K562 (cell line): ENCODE results near the gene STT3B. TPM values are rescaled to one million over a fixed set of nuclear protein-coding genes. Genes with fewer than 3 reads are reported as not detected.

Experiments used
- ATAC-seq: fragments of 200-7000 bp; cut with Tn5 transposase; 3 replicates; pipeline ENCODE4 v1.9.1; 2020; ENCODE audit warnings: moderate library complexity
- BruUV-seq: library from RNA; stranded (reverse); fragments of 400-500 nt; replicated peaks from 2 replicates; lab custom pipeline; 2021; lab: Mats Ljungman, UMichigan
- CTCF ChIA-PET: fragments of 300-600 bp; formaldehyde crosslinking; extraction: SDS; loops from one replicate; lab custom pipeline; 2021; ENCODE audit warnings: low intra/inter-chr PET ratio; lab: Yijun Ruan, JAX
- POLR2A ChIA-PET: fragments of 300-600, 350-650 bp; sonication (Branson Sonifier 250); formaldehyde crosslinking; extraction: SDS; loops from one replicate; lab custom pipeline; 2021; ENCODE audit warnings: antibody characterized with exemption, inconsistent platforms; lab: Yijun Ruan, JAX
- DNase-seq, 4 experiments: peaks; one replicate each; pipeline versions ENCODE4 v3.0.0 to v3.0.0-alpha.2; 2011 to 2018; ENCODE audit warnings: low spot score in 3 of 4, mixed read lengths in 3 of 4; ENCODE audit errors: extremely low read depth in 1 of 4
- FAIRE-seq: peaks from 2 replicates; lab custom pipeline; 2011; peaks lifted over from hg19 to GRCh38; lab: Jason Lieb, UNC
- H2AFZ ChIP-seq: 2 replicates; pipeline ENCODE4 v1.6.0; 2011; ENCODE audit warnings: low read depth, low read length, control low read depth, inconsistent platforms
- H3K27ac ChIP-seq: fragments of 200-600 bp; 3 replicates; pipeline ENCODE4 v1.8.0; 2011; ENCODE audit warnings: low read depth, mild to moderate bottlenecking, control low read depth, inconsistent platforms, low read length, moderate library complexity, mixed read lengths; ENCODE audit errors: extremely low read depth
- H3K27me3 ChIP-seq, 2 experiments: fragments of 300-600 bp in 1 of 2; 2 replicates in 1 of 2; 3 replicates in 1 of 2; pipeline versions ENCODE4 v1.6.0 to v1.8.0; 2011; ENCODE audit warnings: inconsistent platforms in 2 of 2, low read length in 2 of 2, mild to moderate bottlenecking in 1 of 2, mixed read lengths in 1 of 2, moderate library complexity in 1 of 2; ENCODE audit not compliant: control insufficient read depth in 2 of 2, insufficient read depth in 2 of 2
- H3K36me3 ChIP-seq: fragments of 300-600 bp; 3 replicates; pipeline ENCODE4 v1.8.0; 2011; ENCODE audit warnings: mild to moderate bottlenecking, low read length, inconsistent platforms; ENCODE audit not compliant: control insufficient read depth, insufficient read depth
- H3K4me1 ChIP-seq, 2 experiments: fragments of 200-600 bp in 1 of 2; replicated peaks in 1 of 2; 2 replicates in 1 of 2; 3 replicates in 1 of 2; pipeline versions ENCODE4 v1.5.1 to v1.8.0; 2011; ENCODE audit warnings: inconsistent platforms in 2 of 2, low read length in 2 of 2, mild to moderate bottlenecking in 1 of 2, mixed read lengths in 1 of 2, moderate library complexity in 1 of 2; ENCODE audit not compliant: control insufficient read depth in 2 of 2, insufficient read depth in 2 of 2
- H3K4me2 ChIP-seq: 2 replicates; pipeline ENCODE4 v1.6.1; 2011; ENCODE audit warnings: low read length, control low read depth, inconsistent platforms, mixed read lengths; ENCODE audit not compliant: insufficient read depth
- H3K4me3 ChIP-seq: fragments of 200-600 bp; sonication (generic), shearing (Covaris generic); 2 replicates; pipeline ENCODE4 v1.5.1; 2016; ENCODE audit warnings: control low read depth, inconsistent platforms
- H3K79me2 ChIP-seq: fragments of 200-600 bp; 3 replicates; pipeline ENCODE4 v1.8.0; 2011; ENCODE audit warnings: low read length, inconsistent platforms; ENCODE audit not compliant: control insufficient read depth, insufficient read depth
- H3K9ac ChIP-seq, 2 experiments: 2 replicates each; pipeline versions ENCODE4 v1.6.0 to v1.6.1; 2011; ENCODE audit warnings: low read depth in 2 of 2, low read length in 2 of 2, control low read depth in 1 of 2, inconsistent platforms in 1 of 2, mild to moderate bottlenecking in 1 of 2, mixed read lengths in 1 of 2; ENCODE audit not compliant: insufficient read depth in 1 of 2
- H3K9me1 ChIP-seq: one replicate; pipeline ENCODE4 v1.6.0; 2011; ENCODE audit warnings: inconsistent platforms, mild to moderate bottlenecking, low read length, moderate library complexity; ENCODE audit not compliant: control insufficient read depth, insufficient read depth
- H3K9me3 ChIP-seq: replicated peaks from 2 replicates; pipeline ENCODE4 v1.5.1; 2011; ENCODE audit warnings: low read depth, low read length, inconsistent platforms; ENCODE audit not compliant: control insufficient read depth, insufficient read depth
- H4K20me1 ChIP-seq: replicated peaks from 2 replicates; pipeline ENCODE4 v1.6.1; 2011; ENCODE audit warnings: low read length, inconsistent platforms, mixed read lengths; ENCODE audit not compliant: control insufficient read depth, insufficient read depth
- BCL6 ChIP-seq: fragments of 250-450 bp; sonication (Bioruptor Pico); IDR thresholded peaks from 2 replicates; pipeline ENCODE4 v1.4.0; 2020
- CBFA2T2 ChIP-seq: fragments of 450-650 bp; conservative IDR thresholded peaks from 2 replicates; pipeline ENCODE4 v1.6.1; 2017; ENCODE audit warnings: mild to moderate bottlenecking
- CXXC5 ChIP-seq: fragments of 250-450 bp; sonication (Bioruptor Pico); IDR thresholded peaks from 2 replicates; pipeline ENCODE4 v1.8.0; 2022; ENCODE audit warnings: inconsistent platforms, mild to moderate bottlenecking, moderate library complexity
- E4F1 ChIP-seq: fragments of 250-450 bp; sonication (Bioruptor Pico); IDR thresholded peaks from 2 replicates; pipeline ENCODE4 v1.5.0; 2021; ENCODE audit warnings: mild to moderate bottlenecking, borderline replicate concordance
- EP400 ChIP-seq: fragments of 450-650 bp; IDR thresholded peaks from 2 replicates; pipeline ENCODE4 v1.6.1; 2017; ENCODE audit warnings: antibody characterized with exemption, mild to moderate bottlenecking, moderate library complexity
- FOXK2 ChIP-seq, 2 experiments: fragments of 450-650 bp; IDR thresholded peaks in 1 of 2; conservative IDR thresholded peaks in 1 of 2; 2 replicates each; pipeline ENCODE4 v1.6.1; 2016; ENCODE audit warnings: low read depth in 2 of 2, mild to moderate bottlenecking in 1 of 2
- LCOR ChIP-seq: sonication (generic); formaldehyde crosslinking; IDR thresholded peaks from 2 replicates; pipeline ENCODE4 v1.8.0; 2022; ENCODE audit warnings: mild to moderate bottlenecking, missing genetic modification reagents
- POLR3G ChIP-seq: IDR thresholded peaks from 2 replicates; pipeline ENCODE4 v1.6.1; 2011; ENCODE audit not compliant: insufficient read length, insufficient replicate concordance; ENCODE audit errors: extremely low read depth
- RNF219 ChIP-seq: fragments of 250-450 bp; sonication (Bioruptor Pico); IDR thresholded peaks from 2 replicates; pipeline ENCODE4 v1.5.0; 2022; ENCODE audit warnings: mild to moderate bottlenecking
- ZKSCAN1 ChIP-seq: fragments of 150-350 bp; IDR thresholded peaks from 2 replicates; pipeline ENCODE4 v1.6.1; 2016; ENCODE audit warnings: low read depth, low read length
- ZNF253 ChIP-seq: fragments of 250-450 bp; sonication (Bioruptor Pico); conservative IDR thresholded peaks from 2 replicates; pipeline ENCODE4 v1.6.1; 2021; ENCODE audit warnings: mild to moderate bottlenecking
- ZNF263 ChIP-seq: sonication (generic); formaldehyde crosslinking; IDR thresholded peaks from 2 replicates; pipeline ENCODE4 v1.8.0; 2022; ENCODE audit warnings: mild to moderate bottlenecking, missing genetic modification reagents, borderline replicate concordance
- WGBS: fragments of 100-300 bp; shearing (Covaris generic); methylation state at CpG from one replicate; pipeline ENCODE4 v1.1.6; 2016; ENCODE audit warnings: low coverage, mixed read lengths; ENCODE audit not compliant: insufficient coverage; ENCODE audit errors: missing lambda C conversion rate; 5-methylcytosine and 5-hydroxymethylcytosine counted together
- in situ Hi-C: fragments of 300-500 bp; cut with MboI; formaldehyde crosslinking; loops from 4 replicates; pipeline ENCODE4 v1.15.0; 2018; ENCODE audit warnings: inconsistent platforms, mixed read lengths
- intact Hi-C: fragments of 100-400 bp; cut with micrococcal nuclease; formaldehyde crosslinking; loops from 2 replicates; pipeline ENCODE4 v1.14.2; 2022
- polyA plus RNA-seq, 8 experiments: library from polyadenylated mRNA; depleted of rRNA in 4 of 8; stranded (reverse) in 5 of 8; unstranded in 3 of 8; fragments of >200 nt; fragmentation: Nextera tagmentation in 2 of 8; fragmentation: Illumina TruSeq in 1 of 8; extraction: Ambion mirVana in 2 of 8; extraction: Trizol in 1 of 8; gene quantifications; 2 replicates each; pipeline versions ENCODE4 v1.2.1 to v1.2.3, GENCODE V29; 2011 to 2014; ENCODE audit warnings: inconsistent platforms in 1 of 8, missing spikeins in 1 of 8
- total RNA-seq, 7 experiments: library from RNA; depleted of rRNA in 6 of 7; stranded (reverse); fragments of >200 nt in 6 of 7; fragmentation: Illumina TruSeq in 2 of 7; extraction: Trizol in 2 of 7; gene quantifications; 2 replicates each; pipeline versions ENCODE4 v1.2.1 to v1.2.3, GENCODE V29; 2011 to 2021; ENCODE audit warnings: low replicate concordance in 1 of 7
- TF ChIP-seq, protein P1 (sequence below): IDR thresholded peaks from 2 replicates; pipeline ENCODE4 v1.6.1; 2014; ENCODE audit warnings: antibody characterized with exemption
- TF ChIP-seq, protein P2 (sequence below): fragments of 450-650 bp; IDR thresholded peaks from one replicate; pipeline ENCODE4 v1.6.1; 2018; ENCODE audit warnings: mild to moderate bottlenecking, moderate library complexity; ENCODE audit not compliant: partially characterized antibody

Gene STT3B
- total and polyA plus RNA-seq, 9 of the 15 experiments (the other 6 are each of a cell fraction or from before 2014, with no cell fraction given) = 22.4 to 147 (median 100) TPM

GRCh38 chr3:31645256-31645655 is 112.5 kb downstream of the STT3B start:
- H3K9me1 ChIP-seq = no peaks in the 10 kb centered on the region
- intact Hi-C loops (no loop called here), in situ Hi-C loops (no loop called here)
- H2AFZ ChIP-seq = no peak overlapping the region
- H3K4me1 ChIP-seq = no peaks in the 10 kb centered on the region
- no peak for ATAC-seq
- POLR2A ChIA-PET = no interaction called here
- TF ChIP-seq ZNF253 (CRISPR knock-in tag) (no peak), E4F1 (CRISPR knock-in tag) (no peak), RNF219 (CRISPR knock-in tag) (no peak), CBFA2T2 (no peak), POLR3G (no peak), EP400 (no peak), BCL6 (CRISPR knock-in tag) (no peak), LCOR (CRISPR knock-in tag) (no peak), ZNF263 (no peak), CXXC5 (CRISPR knock-in tag) (no peak), FOXK2 (conservative IDR thresholded peaks at IDR 0.05 in 1 of 2, IDR thresholded peaks at IDR 0.05 in 1 of 2; ENCODE audit: low read depth in 2 of 2) (no peak), ZKSCAN1 (no peak)
- TF ChIP-seq, protein P1, sequence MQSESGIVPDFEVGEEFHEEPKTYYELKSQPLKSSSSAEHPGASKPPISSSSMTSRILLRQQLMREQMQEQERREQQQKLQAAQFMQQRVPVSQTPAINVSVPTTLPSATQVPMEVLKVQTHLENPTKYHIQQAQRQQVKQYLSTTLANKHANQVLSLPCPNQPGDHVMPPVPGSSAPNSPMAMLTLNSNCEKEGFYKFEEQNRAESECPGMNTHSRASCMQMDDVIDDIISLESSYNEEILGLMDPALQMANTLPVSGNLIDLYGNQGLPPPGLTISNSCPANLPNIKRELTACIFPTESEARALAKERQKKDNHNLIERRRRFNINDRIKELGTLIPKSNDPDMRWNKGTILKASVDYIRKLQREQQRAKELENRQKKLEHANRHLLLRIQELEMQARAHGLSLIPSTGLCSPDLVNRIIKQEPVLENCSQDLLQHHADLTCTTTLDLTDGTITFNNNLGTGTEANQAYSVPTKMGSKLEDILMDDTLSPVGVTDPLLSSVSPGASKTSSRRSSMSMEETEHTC = no peak
- TF ChIP-seq, protein P2, sequence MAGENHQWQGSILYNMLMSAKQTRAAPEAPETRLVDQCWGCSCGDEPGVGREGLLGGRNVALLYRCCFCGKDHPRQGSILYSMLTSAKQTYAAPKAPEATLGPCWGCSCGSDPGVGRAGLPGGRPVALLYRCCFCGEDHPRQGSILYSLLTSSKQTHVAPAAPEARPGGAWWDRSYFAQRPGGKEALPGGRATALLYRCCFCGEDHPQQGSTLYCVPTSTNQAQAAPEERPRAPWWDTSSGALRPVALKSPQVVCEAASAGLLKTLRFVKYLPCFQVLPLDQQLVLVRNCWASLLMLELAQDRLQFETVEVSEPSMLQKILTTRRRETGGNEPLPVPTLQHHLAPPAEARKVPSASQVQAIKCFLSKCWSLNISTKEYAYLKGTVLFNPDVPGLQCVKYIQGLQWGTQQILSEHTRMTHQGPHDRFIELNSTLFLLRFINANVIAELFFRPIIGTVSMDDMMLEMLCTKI = no peak
- TF ChIP-seq, all 486 proteins: peak for 0
- H3K9ac ChIP-seq = no peak overlapping the region
- FAIRE-seq (no peak), DNase-seq (no peak)
- no peak overlapping the region for H3K4me2 ChIP-seq
- H3K79me2 ChIP-seq = no peaks in the 10 kb centered on the region
- H3K27me3 ChIP-seq = no peaks in the 10 kb centered on the region
- no TSS peak for BruUV-seq
- H3K9me3 ChIP-seq = peaks cover 19% of the 10 kb centered on the region
- no peaks in the 10 kb centered on the region for H4K20me1 ChIP-seq
- no peaks in the 10 kb centered on the region for H3K36me3 ChIP-seq
- CTCF ChIA-PET = no interaction called here
- no peak overlapping the region for H3K27ac ChIP-seq
- WGBS = 96% methylated on average over 5 of the region's 5 CpGs
- H3K4me3 ChIP-seq = no peak overlapping the region
